GM21786 (cell line): ENCODE results near the gene RNF167.
A peak's percentile ranks its signal among the peaks of the same experiment; 100 is the strongest.

Experiments used
- ATAC-seq: cut with Tn5 transposase; IDR thresholded peaks from one replicate; pipeline ENCODE4 v1.9.1; 2021; ENCODE audit not compliant: unreplicated experiment

Gene RNF167

DNA sequence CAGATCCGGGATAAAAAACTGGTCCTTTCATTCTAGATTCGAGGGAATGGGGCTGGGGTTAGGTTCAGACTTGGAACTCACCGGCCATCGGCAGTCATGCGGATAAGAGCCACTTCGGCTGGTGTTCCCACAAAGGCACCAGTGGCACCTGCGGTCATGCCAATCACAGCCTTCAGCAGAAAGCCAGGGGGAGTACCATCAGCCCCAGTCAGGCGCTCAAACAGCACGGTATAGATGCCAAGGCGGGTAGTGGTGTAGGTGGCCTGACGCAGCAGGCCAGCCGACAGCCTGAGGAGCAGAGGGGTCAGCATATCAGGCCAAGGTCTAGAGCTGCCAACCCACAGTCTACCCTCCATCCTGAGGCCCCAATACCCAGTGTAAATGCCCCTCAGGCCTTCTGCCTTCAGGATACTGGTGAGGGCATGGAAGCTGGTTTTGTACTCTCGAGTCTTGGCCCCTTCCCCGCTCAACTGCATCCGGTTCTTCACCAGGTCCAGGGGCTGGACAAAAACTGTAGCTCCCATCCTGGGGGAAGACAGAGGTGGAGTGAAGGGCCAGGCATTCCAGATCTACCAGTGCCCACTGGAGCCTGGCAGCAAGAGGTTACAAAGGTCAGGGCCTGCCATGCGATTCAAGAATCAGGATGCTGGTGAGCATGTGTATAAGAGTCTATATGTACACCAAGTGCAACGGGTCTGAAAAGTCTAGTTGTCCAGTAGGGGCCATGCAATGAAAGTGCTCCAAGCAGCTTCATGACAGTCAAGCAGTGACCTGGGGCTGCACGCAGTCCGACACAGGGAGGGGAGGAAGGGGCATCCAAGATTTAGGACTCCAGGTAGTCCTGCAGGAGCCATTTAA is 1.2 kb upstream of the RNF167 start:
- ATAC-seq: no peak

GRCh38 chr17:4939546-4939795 is 597 bp upstream of the RNF167 start:
- ATAC-seq: peak; percentile 6

DNA sequence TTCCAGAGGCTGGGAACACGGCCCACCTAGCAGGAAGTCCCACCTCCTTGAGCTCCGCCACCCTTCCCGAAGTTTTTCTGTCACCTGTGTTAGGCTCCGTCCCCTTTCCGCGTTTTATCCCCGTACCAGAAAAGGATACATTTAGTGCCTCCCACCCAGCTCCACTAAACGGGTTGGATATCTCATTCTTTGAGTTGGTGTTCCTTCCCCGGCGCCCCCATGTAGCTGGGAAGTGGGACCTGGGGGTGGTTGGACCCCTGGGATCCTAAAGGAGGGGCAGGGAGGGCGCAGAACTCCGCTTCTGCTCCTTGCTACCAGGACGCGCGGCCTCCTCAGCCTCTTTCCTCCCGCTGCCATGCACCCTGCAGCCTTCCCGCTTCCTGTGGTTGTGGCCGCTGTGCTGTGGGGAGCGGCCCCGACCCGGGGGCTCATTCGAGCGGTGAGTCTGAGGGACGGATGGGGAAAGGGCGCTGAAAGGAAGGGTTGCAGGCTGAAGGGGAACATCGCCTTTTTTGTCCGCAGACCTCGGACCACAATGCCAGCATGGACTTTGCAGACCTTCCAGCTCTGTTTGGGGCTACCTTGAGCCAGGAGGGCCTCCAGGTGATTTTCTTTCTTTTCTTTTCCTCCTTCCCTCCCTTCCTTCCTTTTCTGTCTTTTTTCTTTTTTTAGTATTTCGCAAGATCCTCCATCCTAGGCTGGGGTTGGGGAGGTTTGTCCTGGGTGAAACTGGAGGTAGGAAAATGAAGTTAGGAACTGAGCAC is 669 bp downstream of the RNF167 start:
- no peak for ATAC-seq

DNA sequence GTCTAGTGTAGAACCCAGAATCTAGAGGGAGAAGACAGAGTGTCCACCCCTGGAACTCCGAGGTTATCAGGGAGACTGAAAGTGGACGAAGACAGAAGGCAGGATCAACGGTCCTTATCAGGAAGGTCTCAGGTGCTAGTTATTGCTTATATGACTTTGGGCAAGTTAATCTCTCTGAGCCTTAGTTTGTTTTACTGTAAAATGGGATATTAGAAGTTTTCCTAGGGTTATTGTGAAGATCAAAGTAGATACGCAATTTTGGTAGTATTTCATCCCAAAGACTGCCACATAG is 1.2 kb downstream of the RNF167 start:
- no peak for ATAC-seq

DNA sequence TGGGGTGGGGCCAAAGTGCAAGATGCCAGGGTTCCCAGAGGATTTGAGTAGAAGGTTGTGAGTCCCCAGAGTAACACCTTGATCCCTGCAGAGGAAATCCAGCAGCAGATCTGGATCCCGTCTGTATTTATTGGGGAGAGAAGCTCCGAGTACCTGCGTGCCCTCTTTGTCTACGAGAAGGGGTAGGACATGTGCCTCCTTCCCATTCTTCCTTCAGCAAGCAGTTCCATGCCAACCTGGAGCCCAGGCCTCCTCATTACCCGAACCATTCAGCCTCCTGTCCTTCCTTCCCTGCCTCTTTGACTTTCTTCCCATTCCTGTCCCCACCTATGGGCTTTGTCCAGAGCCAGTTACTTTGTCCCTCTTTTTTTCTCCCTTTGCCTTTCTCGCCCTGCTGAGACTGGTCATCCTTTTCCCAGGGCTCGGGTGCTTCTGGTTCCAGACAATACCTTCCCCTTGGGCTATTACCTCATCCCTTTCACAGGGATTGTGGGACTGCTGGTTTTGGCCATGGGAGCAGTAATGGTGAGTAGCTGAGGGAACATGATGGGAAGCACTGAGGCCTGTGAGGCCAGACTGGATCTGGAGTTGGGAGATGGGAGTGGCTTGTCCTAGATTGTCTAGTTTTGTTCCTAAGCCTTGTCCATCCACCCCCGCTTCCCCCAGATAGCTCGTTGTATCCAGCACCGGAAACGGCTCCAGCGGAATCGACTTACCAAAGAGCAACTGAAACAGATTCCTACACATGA is 2.9 kb downstream of the RNF167 start:
- no peak for ATAC-seq

DNA sequence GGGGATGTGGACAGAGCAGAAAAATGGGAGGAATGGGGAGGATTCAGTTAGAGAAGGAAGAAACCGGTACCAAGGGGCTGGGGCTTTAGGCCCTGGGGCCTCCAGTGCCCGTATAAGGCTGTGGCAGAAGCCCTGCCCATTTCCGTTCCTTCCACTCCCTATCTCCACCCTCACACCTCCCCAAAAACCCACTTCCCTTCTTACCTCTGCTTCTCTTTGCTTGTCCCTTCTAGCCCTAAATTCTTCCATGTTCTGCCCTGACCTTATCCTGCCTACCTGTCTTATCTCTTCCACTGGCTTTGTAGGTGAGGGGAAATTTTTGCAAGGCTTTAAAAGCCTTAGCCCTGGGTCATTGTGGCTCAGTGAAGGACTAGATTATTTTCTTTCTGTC is 4.1 kb downstream of the RNF167 start:
- ATAC-seq: no peak

DNA sequence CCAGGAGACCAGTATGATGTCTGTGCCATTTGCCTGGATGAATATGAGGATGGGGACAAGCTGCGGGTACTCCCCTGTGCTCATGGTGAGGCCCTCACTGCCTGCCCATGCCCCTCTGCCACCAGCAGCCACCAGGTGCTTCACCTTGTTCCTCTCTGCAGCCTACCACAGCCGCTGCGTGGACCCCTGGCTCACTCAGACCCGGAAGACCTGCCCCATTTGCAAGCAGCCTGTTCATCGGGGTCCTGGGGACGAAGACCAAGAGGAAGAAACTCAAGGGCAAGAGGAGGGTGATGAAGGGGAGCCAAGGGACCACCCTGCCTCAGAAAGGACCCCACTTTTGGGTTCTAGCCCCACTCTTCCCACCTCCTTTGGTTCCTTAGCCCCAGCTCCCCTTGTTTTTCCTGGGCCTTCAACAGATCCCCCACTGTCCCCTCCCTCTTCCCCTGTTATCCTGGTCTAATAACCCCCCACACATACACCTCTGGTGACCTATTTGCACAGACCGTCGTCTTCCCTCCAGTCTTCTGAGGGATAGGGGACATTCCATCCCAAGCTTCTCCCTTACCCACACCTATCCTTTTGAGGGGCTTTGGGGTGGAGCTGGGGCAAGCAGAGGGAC is 4.6 kb downstream of the RNF167 start:
- ATAC-seq: no peak

DNA sequence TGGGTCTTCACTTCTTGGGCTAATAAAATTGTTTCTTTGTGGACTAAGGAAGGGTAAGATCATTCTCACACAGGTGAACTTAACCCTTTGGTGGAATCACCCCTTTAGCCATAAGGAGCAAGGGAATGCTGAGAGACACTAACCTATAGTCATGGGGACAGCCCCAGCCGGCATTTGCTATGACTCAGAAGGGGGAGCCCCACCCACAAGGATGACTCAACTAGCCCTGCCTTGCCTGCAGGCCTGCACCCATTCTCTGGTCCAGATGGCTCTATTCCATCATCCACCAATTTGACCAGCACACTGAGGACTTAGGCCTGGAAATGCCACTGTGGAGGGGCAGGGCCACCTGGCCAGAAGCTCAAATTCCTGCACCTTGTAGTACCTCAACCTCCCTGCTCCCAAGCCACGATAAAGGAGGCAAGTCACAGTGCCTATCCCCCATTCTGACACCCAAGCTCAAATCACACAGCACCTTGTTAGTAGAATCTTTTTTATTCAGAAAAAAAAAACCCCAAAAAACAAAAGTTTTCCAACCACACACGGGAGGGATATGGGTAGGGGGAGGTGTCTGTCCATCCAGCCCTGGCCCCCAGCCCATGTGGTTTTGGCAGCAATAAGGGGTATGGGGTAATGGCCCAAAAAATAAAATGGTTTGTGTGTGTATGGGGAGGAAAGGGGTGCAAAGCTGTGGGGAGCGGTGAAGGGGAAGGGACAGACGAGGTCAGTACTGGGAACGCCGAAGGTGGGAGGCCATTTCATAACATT is 5.3 kb downstream of the RNF167 start:
- ATAC-seq: no peak

GRCh38 chr17:4945944-4946280 is 5.8 kb downstream of the RNF167 start:
- no peak for ATAC-seq

- ATAC-seq: no peak
Measured at GRCh38 chr17:4946312-4946976, 6.4 kb downstream of the RNF167 start.

DNA sequence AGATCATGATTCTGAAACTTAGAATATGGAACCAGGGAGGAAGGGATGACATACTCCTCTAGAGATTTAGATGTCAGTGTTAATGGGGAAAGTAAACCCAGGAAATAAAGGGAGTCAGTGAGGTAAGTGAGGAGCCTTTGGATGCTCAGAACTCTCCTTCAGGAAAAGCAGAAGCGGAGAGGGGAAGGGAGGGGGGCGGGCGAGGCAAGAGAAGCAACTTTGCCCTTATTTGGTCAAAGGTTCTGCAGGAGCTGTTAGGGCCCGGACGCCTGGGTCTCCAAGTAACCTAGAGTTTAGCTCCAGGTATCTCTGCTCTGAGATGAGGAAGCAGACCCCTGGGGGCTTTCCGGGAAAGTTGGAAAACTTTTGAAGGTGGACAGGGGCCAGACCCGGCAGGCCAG is 6.9 kb downstream of the RNF167 start:
- ATAC-seq: no peak

GRCh38 chr17:4947411-4948165 is 7.5 kb downstream of the RNF167 start:
- ATAC-seq: no peak

DNA sequence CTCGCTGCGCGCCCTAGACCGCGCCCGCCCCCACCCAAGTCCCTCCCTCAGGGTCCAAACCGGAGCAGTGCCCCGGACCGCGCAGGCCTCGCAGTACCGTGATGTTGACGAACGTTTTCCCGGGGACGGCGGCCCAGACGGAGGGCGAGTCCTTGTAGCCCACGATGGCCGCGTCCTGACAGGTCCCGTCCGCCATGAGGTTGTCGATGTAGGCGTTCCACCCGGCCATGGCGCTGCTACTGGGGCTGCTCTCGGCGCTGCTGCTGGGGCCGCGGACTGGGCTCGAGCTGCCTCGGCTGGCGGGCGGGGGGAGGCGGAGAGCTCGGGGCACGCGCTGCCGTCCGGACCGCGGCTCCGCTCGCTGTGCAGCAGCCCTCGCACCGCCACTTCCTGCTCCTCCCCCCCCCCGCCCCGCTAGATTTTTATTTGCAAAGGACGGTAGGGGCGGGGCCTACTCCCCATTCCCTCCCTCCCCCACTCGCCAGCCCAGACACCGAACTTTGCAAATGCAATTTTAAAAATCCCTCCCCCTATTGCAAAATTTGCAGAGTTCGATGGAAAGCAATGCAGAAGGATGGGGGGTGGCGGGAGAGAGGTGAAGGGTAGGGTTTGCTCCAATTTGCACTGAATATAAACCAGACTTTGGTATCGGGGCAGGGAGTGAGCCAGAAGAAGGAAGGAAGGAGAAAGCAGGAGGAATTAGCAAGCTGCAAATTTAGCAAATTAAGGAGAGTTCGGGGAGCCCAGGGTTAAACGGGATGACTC is 8.3 kb downstream of the RNF167 start, which contains the start of gene PFN1:
TSS of gene PFN1 (minus strand) at position 365 of the 765 bp plus-strand sequence. CDS start at position 229, 136 bp downstream.
- no peak for ATAC-seq

GRCh38 chr17:4948931-4949320 is 8.9 kb downstream of the RNF167 start:
- no peak for ATAC-seq

GRCh38 chr17:4949321-4950074 is 9.4 kb downstream of the RNF167 start:
- no peak for ATAC-seq

- no peak for ATAC-seq
Measured at GRCh38 chr17:4950075-4950745, 10.1 kb downstream of the RNF167 start.

DNA sequence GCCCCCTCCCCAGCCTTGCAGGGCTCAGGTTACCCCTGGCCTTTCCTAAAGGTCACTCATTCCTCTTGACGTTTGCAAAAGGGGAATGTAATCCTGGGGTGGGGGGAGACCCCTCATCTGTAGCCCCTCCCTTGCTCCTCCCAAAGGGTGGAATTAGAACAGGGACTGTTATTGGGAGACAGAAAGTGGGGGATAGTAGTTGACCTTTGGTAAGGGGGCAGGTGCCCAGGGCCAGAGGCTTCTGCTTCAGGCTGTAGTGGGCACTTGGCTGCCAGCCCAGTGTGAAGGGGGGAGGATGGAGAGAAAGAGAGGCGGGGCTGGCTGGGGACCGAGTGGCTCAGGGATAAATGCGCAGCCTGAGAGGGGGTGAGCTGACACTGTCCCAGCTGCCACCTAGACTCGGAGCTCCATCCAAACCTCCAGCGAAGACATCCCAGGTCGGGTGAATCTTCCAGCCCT is 10.7 kb downstream of the RNF167 start, which contains the start of gene ENO3:
TSS of gene ENO3 (plus strand) at position 374 of the 459 bp plus-strand sequence. CDS start 711 bp downstream, outside the sequence.
- no peak for ATAC-seq
